ENCODE results near the gene FAM234B.

DNA sequence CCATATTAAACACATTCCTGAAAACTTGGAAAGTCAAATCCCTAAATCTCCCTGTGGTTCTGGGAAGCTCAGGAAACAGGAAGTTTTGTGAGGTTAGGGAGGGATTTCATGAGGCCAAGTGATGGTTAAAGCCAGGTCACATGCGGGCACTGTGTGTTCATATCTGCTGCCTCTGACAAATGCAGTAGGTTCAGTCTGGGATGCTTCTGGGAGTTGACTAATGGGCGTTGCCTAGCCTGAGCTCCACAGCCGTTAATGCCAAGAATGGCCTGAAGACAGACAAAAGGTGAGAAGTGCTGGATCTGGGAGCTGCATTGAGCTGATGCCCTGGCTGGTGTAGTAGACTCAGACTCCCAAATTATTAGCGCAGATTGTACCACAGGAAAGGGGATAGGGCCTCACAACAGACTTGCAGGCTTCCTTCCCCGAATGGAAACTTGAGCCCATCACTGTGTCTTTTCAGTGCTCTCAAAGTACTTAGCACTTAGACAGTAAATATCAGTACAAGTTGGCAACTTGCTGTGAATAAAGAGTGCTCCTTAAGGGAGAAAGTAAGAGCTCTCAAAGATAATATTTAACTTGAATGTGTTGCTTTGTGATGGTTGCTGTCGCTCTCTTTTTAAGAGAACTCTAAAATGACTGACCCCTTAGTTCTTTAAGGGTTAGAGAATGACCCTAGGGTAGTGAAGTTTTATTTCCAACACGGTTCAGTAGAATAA is 41.9 kb downstream of the FAM234B start:
- TF ChIP-seq, protein P1, sequence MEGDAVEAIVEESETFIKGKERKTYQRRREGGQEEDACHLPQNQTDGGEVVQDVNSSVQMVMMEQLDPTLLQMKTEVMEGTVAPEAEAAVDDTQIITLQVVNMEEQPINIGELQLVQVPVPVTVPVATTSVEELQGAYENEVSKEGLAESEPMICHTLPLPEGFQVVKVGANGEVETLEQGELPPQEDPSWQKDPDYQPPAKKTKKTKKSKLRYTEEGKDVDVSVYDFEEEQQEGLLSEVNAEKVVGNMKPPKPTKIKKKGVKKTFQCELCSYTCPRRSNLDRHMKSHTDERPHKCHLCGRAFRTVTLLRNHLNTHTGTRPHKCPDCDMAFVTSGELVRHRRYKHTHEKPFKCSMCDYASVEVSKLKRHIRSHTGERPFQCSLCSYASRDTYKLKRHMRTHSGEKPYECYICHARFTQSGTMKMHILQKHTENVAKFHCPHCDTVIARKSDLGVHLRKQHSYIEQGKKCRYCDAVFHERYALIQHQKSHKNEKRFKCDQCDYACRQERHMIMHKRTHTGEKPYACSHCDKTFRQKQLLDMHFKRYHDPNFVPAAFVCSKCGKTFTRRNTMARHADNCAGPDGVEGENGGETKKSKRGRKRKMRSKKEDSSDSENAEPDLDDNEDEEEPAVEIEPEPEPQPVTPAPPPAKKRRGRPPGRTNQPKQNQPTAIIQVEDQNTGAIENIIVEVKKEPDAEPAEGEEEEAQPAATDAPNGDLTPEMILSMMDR (IDR thresholded peaks at IDR 0.05; ENCODE audit: poor library complexity, severe bottlenecking) = no peak
- TF ChIP-seq REST (IDR thresholded peaks at IDR 0.05; ENCODE audit: borderline replicate concordance) = no peak
- no peak for TF ChIP-seq SMC3 (conservative IDR thresholded peaks at IDR 0.05; ENCODE audit: poor library complexity)
- TF ChIP-seq EZH2 (IDR thresholded peaks at IDR 0.05; ENCODE audit: borderline replicate concordance, insufficient read depth, low read length, poor library complexity, severe bottlenecking) = no peak
- no peak for TF ChIP-seq POLR2AphosphoS5 (IDR thresholded peaks at IDR 0.05)
- no peak for TF ChIP-seq TAF1 (IDR thresholded peaks at IDR 0.05; ENCODE audit: low read depth)
